Trophoblast cell (in vitro differentiated cells and primary cell): ENCODE data around the gene PEAK3.
A peak's percentile ranks its signal among the peaks of the same experiment; 100 is the strongest.

Source experiments
- DNase-seq, 2 donors: peaks; one replicate each; pipeline ENCODE4 v3.0.0-alpha.2; 2016
- H2AFZ ChIP-seq: 2 replicates; pipeline ENCODE4 v1.6.1; 2013; ENCODE audit warnings: low read length, moderate library complexity, mild to moderate bottlenecking; ENCODE audit not compliant: insufficient read depth, poor library complexity
- H2AK5ac ChIP-seq: 2 replicates; pipeline ENCODE4 v1.6.1; 2013; ENCODE audit warnings: mild to moderate bottlenecking, low read length
- H2BK120ac ChIP-seq: 2 replicates; pipeline ENCODE4 v1.6.1; 2013; ENCODE audit warnings: low read length, mild to moderate bottlenecking, moderate library complexity; ENCODE audit not compliant: insufficient read depth, poor library complexity
- H2BK12ac ChIP-seq: 2 replicates; pipeline ENCODE4 v1.6.1; 2013; ENCODE audit warnings: mild to moderate bottlenecking, low read length, moderate library complexity
- H2BK5ac ChIP-seq: 2 replicates; pipeline ENCODE4 v1.6.1; 2013; ENCODE audit warnings: low read length, low read depth, moderate library complexity, mild to moderate bottlenecking; ENCODE audit not compliant: poor library complexity
- H3K14ac ChIP-seq: 2 replicates; pipeline ENCODE4 v1.6.1; 2013; ENCODE audit warnings: mild to moderate bottlenecking, low read length
- H3K18ac ChIP-seq: 2 replicates; pipeline ENCODE4 v1.6.1; 2013; ENCODE audit warnings: mild to moderate bottlenecking, low read length
- H3K23ac ChIP-seq: 2 replicates; pipeline ENCODE4 v1.6.1; 2013; ENCODE audit warnings: low read length
- H3K27ac ChIP-seq: 2 replicates; pipeline ENCODE4 v1.5.1; 2013; ENCODE audit warnings: low read depth, mild to moderate bottlenecking, inconsistent platforms, low read length, moderate library complexity
- H3K27me3 ChIP-seq: 2 replicates; pipeline ENCODE4 v1.6.1; 2013; ENCODE audit warnings: inconsistent platforms, mild to moderate bottlenecking, low read length, moderate library complexity; ENCODE audit not compliant: insufficient read depth
- H3K36me3 ChIP-seq, 2 experiments: 1 replicate in 1 of 2; 2 replicates in 1 of 2; pipeline ENCODE4 v1.6.1; 2013; ENCODE audit warnings: low read length in 2 of 2, mild to moderate bottlenecking in 2 of 2, moderate library complexity in 1 of 2; ENCODE audit not compliant: insufficient read depth in 2 of 2, control insufficient read depth in 1 of 2
- H3K4ac ChIP-seq: 2 replicates; pipeline ENCODE4 v1.6.1; 2013; ENCODE audit warnings: low read depth, mild to moderate bottlenecking, low read length, moderate library complexity
- H3K4me1 ChIP-seq, 2 experiments: 1 replicate in 1 of 2; 2 replicates in 1 of 2; pipeline ENCODE4 v1.6.1; 2013; ENCODE audit warnings: low read length in 2 of 2, mild to moderate bottlenecking in 2 of 2, moderate library complexity in 1 of 2; ENCODE audit not compliant: insufficient read depth in 2 of 2, control insufficient read depth in 1 of 2
- H3K4me2 ChIP-seq: 2 replicates; pipeline ENCODE4 v1.6.1; 2013; ENCODE audit warnings: inconsistent platforms, mild to moderate bottlenecking, low read length, moderate library complexity
- H3K4me3 ChIP-seq: 2 replicates; pipeline ENCODE4 v1.5.1; 2013; ENCODE audit warnings: mild to moderate bottlenecking, low read depth, low read length, inconsistent platforms
- H3K79me1 ChIP-seq: one replicate; pipeline ENCODE4 v1.6.1; 2013; ENCODE audit warnings: low read length
- H3K79me2 ChIP-seq: 2 replicates; pipeline ENCODE4 v1.6.1; 2013; ENCODE audit warnings: low read length, mild to moderate bottlenecking; ENCODE audit not compliant: control insufficient read depth, insufficient read depth, poor library complexity
- H3K9ac ChIP-seq: 2 replicates; pipeline ENCODE4 v1.6.1; 2013; ENCODE audit warnings: mild to moderate bottlenecking, low read length
- H3K9me3 ChIP-seq: 2 replicates; pipeline ENCODE4 v1.6.1; 2013; ENCODE audit warnings: low read depth, mild to moderate bottlenecking, control low read depth, inconsistent platforms, low read length; ENCODE audit not compliant: insufficient read depth
- H4K12ac ChIP-seq: 2 replicates; pipeline ENCODE4 v1.6.1; 2013; ENCODE audit warnings: low read depth, mild to moderate bottlenecking, low read length, moderate library complexity
- H4K8ac ChIP-seq: 2 replicates; pipeline ENCODE4 v1.6.1; 2013; ENCODE audit warnings: low read depth, mild to moderate bottlenecking, low read length, moderate library complexity
- H4K91ac ChIP-seq: one replicate; pipeline ENCODE4 v1.6.1; 2013; ENCODE audit warnings: low read depth, mild to moderate bottlenecking, low read length, moderate library complexity
- WGBS: extraction: QIAGEN DNeasy Blood & Tissue Kit; methylation state at CpG from one replicate; pipeline ENCODE4 v1.1.7; 2013; ENCODE audit warnings: missing lambda C conversion rate; ENCODE audit not compliant: insufficient read length, insufficient coverage; ENCODE audit errors: extremely low coverage; 5-methylcytosine and 5-hydroxymethylcytosine counted together

Gene PEAK3

DNA sequence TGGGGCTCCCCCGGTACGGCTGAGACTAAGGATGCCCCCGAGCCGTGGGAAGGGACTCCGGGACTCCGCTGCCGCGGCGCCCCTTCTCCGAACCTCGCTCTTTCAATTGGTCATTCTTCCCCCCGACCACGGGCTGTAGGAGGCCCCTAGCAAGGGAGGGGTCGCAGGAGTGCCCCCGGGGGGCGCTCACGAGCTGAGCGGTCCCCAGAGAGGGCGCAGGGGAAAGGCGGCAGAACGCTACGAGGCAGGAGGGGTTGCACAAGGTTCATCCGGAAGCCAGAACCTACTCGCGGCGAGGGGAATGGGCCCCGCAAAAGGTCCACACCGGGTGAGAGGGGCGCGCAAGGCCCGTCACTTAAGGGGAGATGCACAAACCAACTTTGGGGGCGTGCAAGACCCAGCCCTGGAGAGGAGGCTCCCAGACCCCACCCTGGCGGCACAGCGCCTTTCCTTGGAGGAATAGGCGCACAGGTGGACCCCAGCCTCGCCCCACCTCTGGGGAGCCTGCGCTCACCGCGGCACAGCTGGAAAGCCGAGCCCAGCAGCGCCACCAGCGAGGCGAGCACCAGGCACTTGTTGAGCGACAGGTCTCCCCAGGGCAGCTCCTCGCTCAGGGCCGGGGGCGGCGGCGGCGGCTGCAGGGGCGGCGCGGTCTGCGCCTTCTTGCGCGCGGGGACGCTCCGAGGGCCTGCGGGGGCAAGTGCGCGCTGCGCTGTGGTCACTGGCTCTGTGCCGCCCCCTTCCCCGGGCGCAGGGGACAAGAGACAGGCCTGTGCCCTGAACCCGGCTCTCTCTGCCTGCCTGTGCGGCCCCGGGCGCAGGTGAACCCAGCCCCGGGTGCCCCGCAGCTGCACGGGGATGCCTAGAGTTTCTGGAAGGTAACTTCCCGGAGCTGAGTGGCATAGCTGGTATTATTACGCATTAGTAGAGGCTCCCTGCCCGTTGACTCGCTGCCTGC is 28.6 kb downstream of the PEAK3 start:
- H3K14ac ChIP-seq: no peak overlapping the region
- H3K18ac ChIP-seq: no peak overlapping the region
- H3K27ac ChIP-seq: no peak overlapping the region
- no peak overlapping the region for H3K4ac ChIP-seq
- H2AK5ac ChIP-seq: no peak overlapping the region
- no peak overlapping the region for H4K8ac ChIP-seq
- no peak for DNase-seq
- no peaks in the 10 kb centered on the region for H3K79me1 ChIP-seq
- peaks cover 6 to 9% of the 10 kb centered on the region in 2 experiments for H3K4me1 ChIP-seq
- WGBS: no CpG with 5 or more reads among the region's 77 CpGs
- peaks cover 6 to 12% of the 10 kb centered on the region in 2 experiments for H3K36me3 ChIP-seq
- peak overlapping the region; percentile 40 for H3K4me2 ChIP-seq
- H2BK12ac ChIP-seq: no peak overlapping the region
- no peak overlapping the region for H4K12ac ChIP-seq
- no peak overlapping the region for H3K9ac ChIP-seq
- no peak overlapping the region for H4K91ac ChIP-seq
- no peak overlapping the region for H2BK5ac ChIP-seq
- peaks cover 5% of the 10 kb centered on the region for H3K9me3 ChIP-seq
- H3K23ac ChIP-seq: no peak overlapping the region
- no peak overlapping the region for H3K4me3 ChIP-seq
- no peak overlapping the region for H2AFZ ChIP-seq
- no peaks in the 10 kb centered on the region for H3K79me2 ChIP-seq
- H3K27me3 ChIP-seq: peaks cover 4% of the 10 kb centered on the region
- no peak overlapping the region for H2BK120ac ChIP-seq

DNA sequence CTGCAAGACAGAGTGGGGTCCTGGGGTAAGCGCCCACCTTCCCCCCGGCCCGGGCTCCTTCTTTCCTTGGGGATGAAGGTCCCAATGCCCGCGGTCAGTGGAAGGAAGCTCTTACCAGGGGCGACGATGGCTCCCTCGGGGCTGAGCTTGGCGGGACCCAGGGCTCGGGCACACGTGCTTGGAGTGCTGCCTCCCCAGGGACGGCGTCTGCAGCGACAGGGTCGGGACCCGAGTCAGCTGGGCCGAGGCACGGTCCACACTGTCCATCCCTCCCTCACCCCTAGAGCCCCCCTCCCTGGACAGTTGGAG is 29.2 kb downstream of the PEAK3 start:
- no peaks in the 10 kb centered on the region for H3K79me2 ChIP-seq
- H3K9ac ChIP-seq: no peak overlapping the region
- peak overlapping the region; percentile 40 for H3K4me2 ChIP-seq
- H3K14ac ChIP-seq: no peak overlapping the region
- H3K27ac ChIP-seq: no peak overlapping the region
- no peak overlapping the region for H2AFZ ChIP-seq
- no peak for DNase-seq
- no peak overlapping the region for H2AK5ac ChIP-seq
- peaks cover 6 to 9% of the 10 kb centered on the region in 2 experiments for H3K4me1 ChIP-seq
- peaks cover 12 to 16% of the 10 kb centered on the region in 2 experiments for H3K36me3 ChIP-seq
- H4K8ac ChIP-seq: no peak overlapping the region
- no peaks in the 10 kb centered on the region for H3K79me1 ChIP-seq
- no CpG with 5 or more reads among the region's 18 CpGs for WGBS
- H4K91ac ChIP-seq: no peak overlapping the region
- H3K18ac ChIP-seq: no peak overlapping the region
- H3K9me3 ChIP-seq: peaks cover 5% of the 10 kb centered on the region
- no peak overlapping the region for H2BK12ac ChIP-seq
- no peak overlapping the region for H3K4me3 ChIP-seq
- no peak overlapping the region for H2BK120ac ChIP-seq
- H3K23ac ChIP-seq: no peak overlapping the region
- H2BK5ac ChIP-seq: no peak overlapping the region
- no peak overlapping the region for H4K12ac ChIP-seq
- peaks cover 4% of the 10 kb centered on the region for H3K27me3 ChIP-seq
- no peak overlapping the region for H3K4ac ChIP-seq

DNA sequence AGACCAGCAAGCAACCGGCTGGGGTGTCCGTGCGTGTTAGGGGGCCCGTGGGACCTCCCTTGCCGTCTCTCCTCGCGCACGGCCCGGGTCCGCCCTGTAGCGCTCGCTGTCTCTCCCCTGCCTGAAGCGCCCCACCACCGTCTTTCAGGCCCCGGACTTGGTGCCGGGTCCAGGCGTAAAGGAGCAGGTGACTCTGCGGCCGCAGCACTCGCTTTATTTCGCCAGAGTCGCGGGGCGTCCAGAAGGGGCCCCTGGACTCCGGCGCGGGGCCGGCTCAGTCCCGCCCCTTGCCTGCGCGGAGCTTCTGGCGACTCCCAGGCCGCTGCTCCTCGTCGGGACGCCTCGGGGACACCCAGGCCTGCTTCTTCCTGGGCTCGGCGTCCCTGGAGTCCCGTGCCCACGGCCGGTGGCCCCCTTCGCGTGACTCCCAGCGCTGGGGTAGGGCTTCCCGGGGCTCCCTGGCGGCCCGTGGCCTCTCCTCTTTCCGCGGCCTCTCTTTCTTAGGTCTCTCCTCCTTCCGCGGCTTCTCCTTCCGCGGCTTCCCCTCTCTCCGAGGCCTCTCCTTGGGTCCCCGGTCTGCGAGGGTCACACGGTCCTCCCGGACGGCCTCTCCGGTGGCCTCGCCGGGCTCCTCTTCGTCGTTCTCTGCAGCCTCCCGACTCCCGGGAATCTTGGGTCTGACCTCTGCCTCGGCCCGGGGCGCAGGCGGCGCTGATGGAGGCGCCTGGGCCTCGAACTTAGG is 29.7 kb downstream of the PEAK3 start:
- Histone ChIP-seq H3K14ac (no peak overlapping the region), H3K23ac (no peak overlapping the region), H2BK5ac (no peak overlapping the region), H3K79me1 (no peaks in the 10 kb centered on the region), H3K4me2 (no peak overlapping the region), H3K36me3 (peaks cover 18 to 21% of the 10 kb centered on the region in 2 experiments), H3K9me3 (peaks cover 5% of the 10 kb centered on the region), H2AK5ac (no peak overlapping the region), H4K91ac (no peak overlapping the region), H3K27ac (no peak overlapping the region), H3K27me3 (peaks cover 4% of the 10 kb centered on the region), H2BK120ac (no peak overlapping the region), H2BK12ac (no peak overlapping the region), H2AFZ (no peak overlapping the region), H3K4ac (no peak overlapping the region), H3K9ac (no peak overlapping the region), H4K12ac (no peak overlapping the region), H3K4me1 (peaks cover 6 to 9% of the 10 kb centered on the region in 2 experiments), H3K4me3 (no peak overlapping the region), H3K79me2 (no peaks in the 10 kb centered on the region), H3K18ac (no peak overlapping the region), H4K8ac (no peak overlapping the region)
- WGBS: no CpG with 5 or more reads among the region's 74 CpGs
- no peak for DNase-seq

DNA sequence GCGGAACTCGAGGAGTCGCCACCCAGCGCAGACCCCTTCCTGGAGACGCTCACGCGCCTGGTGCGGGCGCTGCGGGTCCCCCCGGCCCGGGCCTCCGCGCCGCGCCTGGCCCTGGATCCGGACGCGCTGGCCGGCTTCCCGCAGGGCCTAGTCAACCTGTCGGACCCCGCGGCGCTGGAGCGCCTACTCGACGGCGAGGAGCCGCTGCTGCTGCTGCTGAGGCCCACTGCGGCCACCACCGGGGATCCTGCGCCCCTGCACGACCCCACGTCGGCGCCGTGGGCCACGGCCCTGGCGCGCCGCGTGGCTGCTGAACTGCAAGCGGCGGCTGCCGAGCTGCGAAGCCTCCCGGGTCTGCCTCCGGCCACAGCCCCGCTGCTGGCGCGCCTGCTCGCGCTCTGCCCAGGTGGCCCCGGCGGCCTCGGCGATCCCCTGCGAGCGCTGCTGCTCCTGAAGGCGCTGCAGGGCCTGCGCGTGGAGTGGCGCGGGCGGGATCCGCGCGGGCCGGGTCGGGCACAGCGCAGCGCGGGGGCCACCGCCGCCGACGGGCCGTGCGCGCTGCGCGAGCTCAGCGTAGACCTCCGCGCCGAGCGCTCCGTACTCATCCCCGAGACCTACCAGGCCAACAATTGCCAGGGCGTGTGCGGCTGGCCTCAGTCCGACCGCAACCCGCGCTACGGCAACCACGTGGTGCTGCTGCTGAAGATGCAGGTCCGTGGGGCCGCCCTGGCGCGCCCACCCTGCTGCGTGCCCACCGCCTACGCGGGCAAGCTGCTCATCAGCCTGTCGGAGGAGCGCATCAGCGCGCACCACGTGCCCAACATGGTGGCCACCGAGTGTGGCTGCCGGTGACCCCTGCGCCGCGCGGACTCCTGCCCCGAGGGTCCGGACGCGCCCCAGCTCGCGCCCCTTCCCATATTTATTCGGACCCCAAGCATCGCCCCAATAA is 30.6 kb downstream of the PEAK3 start:
- Histone ChIP-seq H4K91ac (no peak overlapping the region), H2BK120ac (no peak overlapping the region), H2AK5ac (no peak overlapping the region), H3K9ac (no peak overlapping the region), H3K4me2 (no peak overlapping the region), H3K9me3 (peaks cover 5% of the 10 kb centered on the region), H3K4me1 (peaks cover 6 to 9% of the 10 kb centered on the region in 2 experiments), H3K4ac (no peak overlapping the region), H4K8ac (no peak overlapping the region), H3K4me3 (peak overlapping the region; percentile 34), H3K18ac (no peak overlapping the region), H2AFZ (no peak overlapping the region), H3K79me2 (no peaks in the 10 kb centered on the region), H3K23ac (no peak overlapping the region), H2BK5ac (no peak overlapping the region), H3K14ac (no peak overlapping the region), H3K36me3 (peaks cover 26 to 29% of the 10 kb centered on the region in 2 experiments), H2BK12ac (no peak overlapping the region), H3K27ac (no peak overlapping the region), H3K79me1 (no peaks in the 10 kb centered on the region), H4K12ac (no peak overlapping the region), H3K27me3 (peaks cover 4% of the 10 kb centered on the region)
- DNase-seq: peak in 1 of 2 donors; percentile 61
- WGBS: no CpG with 5 or more reads among the region's 125 CpGs
